HG02763 (cell line): Measurements from ENCODE around the gene DACT2.
"Not testable (repeated sequence)": the region's sequence is repeated elsewhere in the genome, so short reads cannot be mapped to it uniquely, and the experiment has no call there.

Experiments used
- ATAC-seq: cut with Tn5 transposase; IDR thresholded peaks from one replicate; pipeline ENCODE4 v1.9.1; 2021; ENCODE audit warnings: mild to moderate bottlenecking, moderate library complexity; ENCODE audit not compliant: unreplicated experiment

The DACT2 gene

GRCh38 chr6:168328086-168328485, 8.5 kb upstream of the DACT2 start:
- ATAC-seq = no peak

GRCh38 chr6:168326294-168327261, 7.0 kb upstream of the DACT2 start:
- no peak for ATAC-seq

- ATAC-seq = no peak
These were observed 3.4 kb upstream of the DACT2 start for GRCh38 chr6:168322966-168323365.

GRCh38 chr6:168320634-168321033, 1.1 kb upstream of the DACT2 start:
- no peak for ATAC-seq

- no peak for ATAC-seq
These were observed 848 bp downstream of the DACT2 start for GRCh38 chr6:168318579-168319278.

GRCh38 chr6:168318090-168318489, 1.5 kb downstream of the DACT2 start:
- ATAC-seq = no peak

GRCh38 chr6:168315596-168315995, 4.0 kb downstream of the DACT2 start:
- no peak for ATAC-seq

- ATAC-seq = no peak
These were observed 4.6 kb downstream of the DACT2 start for GRCh38 chr6:168314948-168315347.

- ATAC-seq = no peak
These were observed 5.6 kb downstream of the DACT2 start for GRCh38 chr6:168314021-168314420.

- ATAC-seq = no peak
These were observed 6.1 kb downstream of the DACT2 start for GRCh38 chr6:168313431-168314011.

GRCh38 chr6:168312125-168312507, 7.5 kb downstream of the DACT2 start:
- not testable (repeated sequence) for ATAC-seq

GRCh38 chr6:168311410-168312124, 8.0 kb downstream of the DACT2 start:
- no peak for ATAC-seq

- no peak for ATAC-seq
These were observed 8.6 kb downstream of the DACT2 start for GRCh38 chr6:168310945-168311344.

GRCh38 chr6:168310403-168310802, 9.2 kb downstream of the DACT2 start:
- ATAC-seq = no peak

GRCh38 chr6:168309997-168310396, 9.6 kb downstream of the DACT2 start:
- ATAC-seq = no peak

- no peak for ATAC-seq
These were observed 10.4 kb downstream of the DACT2 start for GRCh38 chr6:168309183-168309582.

GRCh38 chr6:168308390-168309144, 11.0 kb downstream of the DACT2 start:
- no peak for ATAC-seq

- no peak for ATAC-seq
These were observed 11.9 kb downstream of the DACT2 start for GRCh38 chr6:168307695-168308021.

GRCh38 chr6:168307015-168307694, 12.4 kb downstream of the DACT2 start:
- no peak for ATAC-seq

GRCh38 chr6:168305863-168306262, 13.7 kb downstream of the DACT2 start:
- no peak for ATAC-seq
